ENCODE measurements around the gene CBX8.
"Not testable (repeated sequence)": the region's sequence is repeated elsewhere in the genome, so short reads cannot be mapped to it uniquely, and the experiment has no call there.

The CBX8 gene

DNA sequence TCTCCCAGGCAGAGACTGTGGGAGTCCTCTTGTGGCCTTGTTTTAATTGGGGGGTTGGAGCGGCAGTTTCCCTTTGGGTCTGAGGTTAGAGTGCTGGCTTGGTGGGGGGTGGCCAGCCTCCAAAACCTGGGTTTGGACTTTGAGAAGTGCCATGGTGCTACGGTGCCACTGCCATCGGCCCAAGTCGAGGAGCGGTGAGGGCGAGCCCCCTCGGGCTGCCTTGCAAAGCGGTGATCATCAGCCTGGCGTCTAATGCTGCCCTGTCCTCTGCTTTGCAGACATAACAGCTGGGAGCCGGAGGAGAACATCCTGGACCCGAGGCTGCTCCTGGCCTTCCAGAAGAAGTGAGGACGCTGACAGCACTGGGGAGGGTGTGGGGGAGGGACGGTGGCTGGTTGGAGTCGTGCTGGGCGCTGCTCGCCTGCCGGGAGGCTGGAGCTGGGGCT is 17.8 kb downstream of the CBX8 start:
- no peak for DNase-seq (ENCODE audit: low read depth in 2 of 2)

DNA sequence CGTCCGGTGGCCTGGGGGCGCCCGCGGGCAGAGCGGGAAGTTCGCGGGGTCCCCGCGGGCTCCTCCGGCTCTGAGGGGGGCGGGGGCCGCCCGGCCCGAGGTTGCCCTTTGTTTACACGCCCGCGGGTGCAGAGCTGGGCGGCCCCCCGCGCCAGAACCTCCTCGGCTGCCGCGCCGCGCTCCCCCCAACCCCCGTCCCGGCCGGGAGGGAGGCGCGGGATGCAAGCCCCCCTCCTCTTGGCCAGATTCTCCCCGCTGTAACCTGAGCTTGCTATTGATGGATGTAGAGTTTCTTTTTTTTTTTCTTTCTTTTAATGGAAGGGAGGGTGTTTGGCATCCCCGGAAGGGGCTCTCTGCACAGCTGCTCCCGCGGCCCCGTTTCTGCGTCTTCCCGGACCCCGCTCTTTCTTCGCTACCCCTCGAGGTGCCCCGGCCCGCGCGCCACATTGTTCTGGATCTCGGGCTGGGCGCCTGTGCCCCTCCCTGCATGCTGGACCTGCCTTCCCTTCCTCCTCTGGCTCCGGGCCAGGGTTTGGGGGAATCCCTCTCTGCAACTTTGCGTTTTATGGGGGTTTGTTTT is 18.3 kb downstream of the CBX8 start:
- no peak for DNase-seq (ENCODE audit: low read depth in 2 of 2)

DNA sequence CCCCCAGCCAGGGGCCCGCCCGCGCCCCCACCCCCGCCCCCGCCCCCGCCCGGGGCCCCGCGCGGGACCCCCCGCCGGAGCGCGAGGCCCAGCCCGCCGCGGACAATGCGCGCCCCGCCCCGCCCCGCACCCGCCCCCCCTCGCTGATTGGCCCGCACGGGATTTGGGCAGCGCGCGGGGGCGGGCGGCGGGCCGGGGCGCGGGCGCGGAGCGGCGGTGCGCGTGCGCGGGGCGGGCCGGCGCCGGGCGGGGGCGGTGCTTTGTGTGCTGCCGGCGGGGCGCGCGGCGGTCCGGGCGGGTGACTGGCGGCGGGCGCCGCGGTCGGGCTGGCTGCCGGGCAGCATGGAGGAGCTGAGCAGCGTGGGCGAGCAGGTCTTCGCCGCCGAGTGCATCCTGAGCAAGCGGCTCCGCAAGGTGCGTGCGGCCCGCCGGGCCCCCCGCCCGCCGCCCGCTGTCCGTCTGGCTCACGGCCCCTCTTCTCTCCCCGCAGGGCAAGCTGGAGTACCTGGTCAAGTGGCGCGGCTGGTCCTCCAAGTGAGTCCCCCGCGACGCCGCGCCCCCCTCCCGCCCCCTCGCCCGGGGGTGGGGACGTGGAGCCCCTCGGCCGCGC is 18.9 kb downstream of the CBX8 start, which contains the start of gene CBX2:
Gene CBX2 (plus strand): TSS at position 255 of the 610 bp plus-strand sequence. CDS start 88 bp downstream, at position 343.
- DNase-seq (ENCODE audit: low read depth in 2 of 2), result peak; percentile 52 to 68

DNA sequence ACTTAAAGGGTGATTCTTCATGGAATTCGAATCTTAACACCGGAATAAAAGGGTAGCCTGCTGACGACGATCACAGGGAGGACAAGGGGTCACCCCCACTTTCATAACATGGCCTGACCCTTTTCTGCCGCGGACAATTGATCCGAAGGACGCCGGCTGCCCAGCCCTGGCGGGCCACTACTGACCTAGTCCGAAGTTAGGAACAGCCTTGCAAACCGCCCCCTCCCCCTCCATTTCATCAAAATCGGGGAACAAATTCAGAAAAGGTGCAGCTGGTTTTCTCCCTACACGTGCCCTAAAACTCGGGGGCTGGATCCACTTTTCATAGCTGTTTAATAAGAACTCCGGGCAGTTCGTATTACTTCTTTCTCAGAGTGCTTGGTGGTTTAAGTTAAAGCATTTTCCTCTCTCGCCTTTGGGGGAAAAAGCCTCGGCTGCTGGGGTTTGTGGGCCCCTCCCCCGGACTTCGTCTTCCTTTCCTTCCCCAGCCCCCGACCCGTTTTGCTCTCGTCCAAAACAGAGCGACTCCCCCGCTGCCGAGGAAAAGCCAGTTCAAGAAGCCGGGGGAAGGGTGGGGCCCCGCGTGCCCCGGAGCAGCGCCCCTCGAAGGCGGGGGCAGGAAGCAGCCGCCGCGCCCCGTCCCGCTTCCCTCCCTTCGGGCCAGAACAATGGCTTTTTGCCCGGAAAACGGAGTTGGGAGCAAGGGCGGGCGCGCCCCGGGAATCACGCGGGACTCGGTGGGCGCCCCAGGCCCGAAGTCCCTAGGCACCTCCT is 19.6 kb downstream of the CBX8 start:
- DNase-seq (ENCODE audit: low read depth in 2 of 2), result no peak

DNA sequence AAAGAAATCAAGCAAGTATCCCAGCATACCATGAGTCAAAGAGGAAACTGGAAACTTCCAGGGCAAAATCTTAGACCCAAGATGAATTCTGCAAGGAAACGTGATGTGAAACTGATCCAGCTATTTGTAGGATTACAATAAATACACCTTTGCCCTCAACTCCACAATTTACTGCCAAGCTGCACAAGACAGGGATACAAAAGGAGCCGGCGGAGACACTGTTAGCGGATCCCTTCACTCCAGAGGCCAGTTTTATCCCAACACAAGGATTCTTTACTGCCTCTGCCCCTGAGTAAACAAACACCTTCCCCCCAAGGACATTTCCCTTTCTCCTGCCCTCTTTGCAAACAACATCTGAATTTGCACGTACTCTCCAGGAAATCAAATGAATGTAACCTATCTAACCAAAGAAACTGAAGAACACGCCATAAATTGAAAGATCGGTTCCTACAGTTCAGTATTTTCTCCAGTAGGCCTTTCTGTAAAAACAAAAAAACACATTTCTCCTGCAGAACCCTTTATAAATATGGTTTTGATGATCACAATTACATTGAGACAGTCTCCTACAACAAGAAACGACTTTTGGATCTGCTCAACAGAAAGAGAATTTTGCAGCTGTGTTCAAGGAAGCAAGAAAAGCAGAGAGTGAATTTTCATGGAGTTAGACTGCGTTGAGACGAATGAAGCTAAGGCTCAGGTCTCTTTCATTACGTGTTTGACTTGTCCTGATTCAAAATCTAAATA is 20.3 kb downstream of the CBX8 start:
- no peak for DNase-seq (ENCODE audit: low read depth in 2 of 2)

DNA sequence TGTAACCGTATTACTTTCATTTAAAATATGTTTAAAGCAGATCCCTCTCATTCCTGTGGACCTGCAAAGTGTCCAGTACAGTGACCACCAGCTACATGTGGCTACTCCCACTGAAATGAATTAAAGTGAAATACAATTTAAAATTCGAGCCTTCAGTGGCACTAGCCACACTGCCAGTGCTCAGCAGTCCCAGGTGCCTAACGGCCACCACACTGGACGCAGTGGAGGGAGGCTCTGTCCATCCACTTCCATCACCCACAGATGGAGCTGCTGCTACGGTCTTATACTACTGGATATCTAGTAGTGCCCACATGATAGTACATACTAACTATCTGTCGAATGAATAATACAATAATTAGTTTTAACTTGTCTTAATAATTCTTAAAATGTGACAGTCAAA is 21.2 kb downstream of the CBX8 start:
- no peak for DNase-seq (ENCODE audit: low read depth in 2 of 2)

DNA sequence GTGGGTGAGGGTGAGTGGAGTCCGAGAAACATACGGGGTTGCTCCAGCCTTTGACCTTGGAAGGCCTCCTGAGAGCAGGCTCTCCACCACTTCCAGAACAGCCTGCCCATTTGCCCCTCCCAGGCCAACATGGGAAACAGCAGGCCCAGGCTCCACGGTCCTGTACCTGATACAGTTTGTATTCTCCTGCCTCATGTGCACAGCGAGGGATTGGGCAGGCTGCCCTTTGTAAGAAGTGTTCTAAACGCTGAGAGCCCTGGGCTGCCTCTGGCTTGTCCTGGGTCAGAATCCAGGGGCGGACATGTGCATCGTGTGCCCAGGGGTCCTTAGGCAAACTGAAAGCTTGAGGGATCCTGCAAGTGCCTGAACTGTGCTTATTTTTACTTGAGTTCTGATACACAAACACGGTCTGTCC is 22.3 kb downstream of the CBX8 start:
- no peak for DNase-seq (ENCODE audit: low read depth in 2 of 2)

DNA sequence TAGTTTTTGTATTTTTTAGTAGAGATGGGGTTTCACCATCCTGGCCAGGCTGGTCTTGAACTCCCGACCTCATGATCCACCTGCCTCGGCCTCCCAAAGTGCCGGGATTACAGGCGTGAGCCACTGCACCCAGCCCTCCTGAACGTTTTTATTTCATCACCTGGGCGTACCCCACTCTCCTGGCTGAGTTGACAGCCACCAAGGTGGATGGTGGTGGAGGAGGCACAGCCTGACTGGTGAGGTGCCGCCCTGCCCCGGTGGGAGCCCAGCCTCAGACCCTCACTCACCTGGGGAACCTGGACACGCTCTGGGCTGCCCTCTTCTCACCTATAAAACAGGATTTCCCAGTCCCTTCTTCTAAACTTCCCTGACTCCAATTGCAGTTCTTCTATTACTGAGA is 24.2 kb downstream of the CBX8 start:
- DNase-seq (ENCODE audit: low read depth in 2 of 2), result not testable (repeated sequence)

DNA sequence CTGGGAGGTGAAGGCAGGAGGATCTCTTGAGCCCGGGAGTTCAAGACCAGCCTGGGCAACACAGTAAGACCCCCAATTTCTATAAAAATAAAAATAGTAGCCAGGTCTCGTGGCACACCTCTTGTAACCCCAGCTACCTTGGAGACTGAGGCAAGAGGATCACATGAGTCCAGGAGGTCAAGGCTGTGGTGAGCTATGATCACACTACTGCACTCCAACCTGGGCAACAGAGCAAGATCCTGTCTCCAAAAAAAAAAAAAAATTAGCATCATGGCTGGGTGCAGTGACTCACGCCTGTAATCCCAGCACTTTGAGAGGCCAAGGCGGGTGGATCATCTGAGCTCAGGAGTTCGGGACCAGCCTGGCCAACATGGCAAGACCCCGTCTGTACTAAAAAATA is 25.6 kb downstream of the CBX8 start:
- DNase-seq (ENCODE audit: low read depth in 2 of 2), result no peak

DNA sequence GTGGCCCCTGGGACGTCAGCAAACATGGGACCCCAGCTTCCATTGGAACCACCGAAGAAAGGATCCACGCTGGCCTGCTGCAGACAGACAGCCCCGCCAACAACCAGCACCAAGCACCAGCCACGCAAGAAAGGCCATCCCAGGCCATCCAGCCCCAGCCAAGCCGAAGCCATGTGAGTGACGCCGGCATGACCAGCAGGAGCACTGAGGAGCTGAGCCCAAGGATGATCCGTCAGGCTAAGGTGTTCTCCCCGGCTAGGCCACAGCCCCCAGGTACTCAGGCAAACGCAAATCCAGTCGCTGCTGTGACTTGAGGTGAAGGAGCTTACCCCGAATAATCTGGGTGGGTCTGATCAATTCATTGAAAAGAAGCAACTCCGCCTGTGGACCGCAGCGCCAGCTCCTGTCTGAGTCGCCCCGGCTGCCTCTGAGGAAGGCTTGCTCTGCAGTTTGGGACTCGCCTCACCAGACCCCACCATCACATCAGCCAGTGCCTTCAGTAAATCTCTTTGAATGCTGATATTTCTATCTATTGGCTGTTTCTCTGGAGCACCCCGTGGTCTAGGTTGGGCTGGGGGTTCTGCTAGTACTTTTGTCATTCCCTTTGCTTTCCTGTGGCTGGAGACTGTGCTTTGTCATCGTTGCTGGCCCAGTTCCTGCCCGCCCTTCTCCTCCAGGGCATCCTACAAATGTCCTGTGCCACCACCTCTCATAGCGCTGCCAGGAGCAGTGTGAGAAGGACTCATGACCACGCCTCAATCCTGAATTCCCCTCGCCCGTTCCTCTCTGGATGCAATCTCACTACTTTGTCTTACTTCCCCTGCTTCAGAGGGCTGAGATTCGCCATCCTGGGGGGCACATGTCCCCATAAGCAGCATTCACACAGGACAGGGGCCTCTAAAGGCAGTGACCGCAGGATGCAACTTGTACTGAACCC is 27.0 kb downstream of the CBX8 start:
- DNase-seq (ENCODE audit: low read depth in 2 of 2), result no peak

DNA sequence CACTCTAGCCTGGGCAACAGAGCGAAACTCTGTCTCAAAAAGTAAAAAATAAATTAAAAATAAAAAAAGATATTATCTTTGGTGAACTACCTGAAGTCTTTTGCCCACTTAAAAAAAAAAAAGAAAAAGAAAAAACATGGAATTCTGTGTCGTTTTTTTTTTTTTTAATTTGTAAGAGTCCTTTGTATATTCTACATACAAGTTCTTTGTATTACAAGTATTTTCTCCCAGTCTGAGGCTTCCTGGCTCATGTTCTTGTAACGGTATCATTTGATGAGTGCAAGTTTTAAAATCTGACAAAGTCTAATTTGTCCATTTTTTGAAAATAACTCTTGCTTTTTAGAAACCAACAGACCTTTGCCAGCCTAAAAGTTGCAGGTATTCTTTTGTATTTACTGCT is 31.2 kb downstream of the CBX8 start:
- DNase-seq (ENCODE audit: low read depth in 2 of 2), result no peak

DNA sequence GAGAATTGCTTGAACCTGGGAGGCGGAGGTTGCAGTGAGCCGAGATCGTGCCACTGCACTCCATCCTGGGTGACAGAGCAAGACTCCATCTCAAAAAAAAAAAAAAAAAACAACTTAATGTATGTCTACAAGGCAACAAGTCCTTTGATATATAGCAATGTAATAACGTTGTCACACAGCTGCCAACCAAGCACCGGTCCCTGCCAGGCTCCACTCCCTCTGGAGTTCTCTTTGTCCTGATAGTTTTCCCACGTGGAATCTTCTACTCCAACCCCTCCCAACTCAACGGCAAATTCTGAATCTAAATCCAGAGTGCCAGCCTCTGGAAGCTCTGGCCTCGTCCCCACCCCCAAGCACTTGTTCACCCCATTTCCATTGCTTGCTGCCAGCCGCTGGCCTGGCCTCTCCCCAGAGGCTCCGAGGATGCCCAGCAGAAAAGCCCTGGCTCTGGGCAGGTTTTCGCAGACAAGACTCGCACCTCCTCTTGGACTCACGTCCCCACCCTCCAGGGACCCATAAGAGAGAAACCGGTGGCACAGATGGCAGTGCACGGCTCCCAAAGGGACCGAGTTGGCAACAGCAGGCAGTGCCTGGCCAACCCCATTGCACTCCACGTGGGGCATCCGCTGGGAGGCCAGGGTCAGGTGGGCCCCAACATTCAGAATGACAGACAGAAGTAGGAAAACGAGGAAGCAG is 34.8 kb downstream of the CBX8 start:
- DNase-seq (ENCODE audit: low read depth in 2 of 2), result no peak

DNA sequence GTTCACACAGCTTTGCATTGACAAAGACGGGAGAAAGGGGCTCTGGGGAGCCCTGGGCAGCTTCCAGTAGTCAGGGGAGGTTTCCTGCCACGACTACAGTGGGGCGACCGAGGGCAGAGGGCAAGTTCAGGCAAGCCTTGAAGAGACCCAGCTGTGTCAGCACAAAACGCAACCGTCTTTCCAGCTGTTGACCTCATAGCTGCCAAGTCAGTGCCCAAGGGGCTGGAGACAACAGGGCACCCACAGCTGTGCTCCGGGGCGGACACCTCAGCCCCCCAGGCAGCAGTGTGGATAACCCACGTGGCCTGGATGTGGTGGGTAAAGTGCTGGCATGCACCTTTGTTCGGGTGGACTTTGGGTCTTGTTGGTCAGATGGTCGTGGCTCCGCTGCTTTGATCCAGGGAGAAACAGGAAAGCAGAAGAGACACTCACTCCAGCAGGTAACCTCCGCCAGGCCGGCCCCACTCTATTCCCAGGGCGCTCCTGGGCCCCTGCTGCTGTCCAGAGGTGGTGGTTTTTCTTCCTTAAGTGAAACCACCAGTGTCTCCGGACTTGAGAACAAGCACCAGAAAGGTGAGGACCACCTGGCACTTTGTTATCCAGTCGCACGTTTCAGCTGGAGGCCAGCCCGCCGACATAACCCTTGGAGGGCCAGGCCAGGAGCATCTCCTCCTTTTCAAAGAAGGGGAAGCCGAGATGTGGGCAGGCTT is 36.5 kb downstream of the CBX8 start:
- no peak for DNase-seq (ENCODE audit: low read depth in 2 of 2)

DNA sequence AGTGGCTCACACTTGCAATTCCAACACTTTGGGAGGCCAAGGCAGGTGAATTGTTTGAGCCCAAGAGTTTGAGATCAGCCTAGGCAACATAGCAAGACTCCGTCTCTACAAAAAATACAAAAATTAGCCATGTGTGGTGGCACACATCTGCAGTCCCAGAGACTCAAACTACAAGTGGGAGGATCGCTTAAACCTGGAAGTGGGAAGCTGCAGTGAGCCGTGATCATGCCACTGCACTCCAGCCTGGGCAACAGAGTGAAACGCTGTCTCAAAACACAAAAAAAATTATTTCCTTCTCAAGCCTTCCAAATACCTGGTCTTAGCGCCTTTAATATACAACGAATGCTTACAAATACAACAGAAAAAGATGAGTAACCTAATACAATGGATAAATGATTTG is 38.6 kb downstream of the CBX8 start:
- DNase-seq (ENCODE audit: low read depth in 2 of 2), result no peak

DNA sequence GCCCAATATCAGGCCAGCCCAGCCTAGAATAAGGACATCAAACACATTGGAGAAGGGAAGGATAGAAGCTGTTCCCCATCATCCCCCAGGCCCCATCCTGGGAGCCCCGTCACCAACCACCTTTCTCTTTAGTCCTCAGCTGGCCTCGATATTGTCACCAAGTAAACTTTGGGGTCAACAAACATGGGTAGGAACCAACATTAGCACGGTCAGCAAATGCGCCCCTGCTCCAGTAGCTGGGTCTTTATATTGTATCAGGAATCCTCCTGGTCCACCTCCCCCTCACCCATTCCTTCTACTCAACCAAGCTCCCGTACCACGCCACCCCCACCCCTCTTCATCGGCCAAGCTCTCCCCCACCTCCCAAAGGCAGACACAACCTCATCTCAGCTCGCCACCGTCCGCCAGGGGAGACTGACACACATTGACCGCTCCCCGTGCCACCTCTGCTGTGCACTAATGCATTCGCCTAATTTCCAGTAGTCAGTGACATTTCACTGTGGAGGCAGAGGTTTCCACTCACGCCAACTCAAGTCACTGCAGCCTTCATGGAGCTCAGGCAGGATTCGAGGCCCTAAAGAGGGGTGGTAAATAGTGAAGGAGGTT is 39.6 kb downstream of the CBX8 start:
- DNase-seq (ENCODE audit: low read depth in 2 of 2), result no peak

DNA sequence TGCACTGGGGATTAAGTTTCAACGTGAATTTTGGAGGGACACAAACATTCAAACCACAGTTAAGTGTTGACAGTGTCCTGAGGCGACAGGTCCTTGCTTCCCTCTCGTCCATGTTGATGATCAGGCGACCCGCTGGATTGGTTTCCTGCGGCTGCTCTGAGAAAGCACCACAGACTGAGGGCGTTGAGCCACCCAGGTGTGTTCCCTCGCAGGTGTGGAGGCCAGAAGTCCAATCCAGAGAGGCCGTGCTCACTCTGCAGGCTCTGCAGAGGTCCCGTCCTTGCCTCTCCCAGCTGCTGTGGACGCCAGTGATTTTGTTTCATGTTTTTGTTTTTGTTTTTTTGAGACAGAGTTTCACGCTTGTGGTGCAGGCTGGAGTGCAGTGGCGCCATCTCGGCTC is 41.3 kb downstream of the CBX8 start:
- DNase-seq (ENCODE audit: low read depth in 2 of 2), result no peak

DNA sequence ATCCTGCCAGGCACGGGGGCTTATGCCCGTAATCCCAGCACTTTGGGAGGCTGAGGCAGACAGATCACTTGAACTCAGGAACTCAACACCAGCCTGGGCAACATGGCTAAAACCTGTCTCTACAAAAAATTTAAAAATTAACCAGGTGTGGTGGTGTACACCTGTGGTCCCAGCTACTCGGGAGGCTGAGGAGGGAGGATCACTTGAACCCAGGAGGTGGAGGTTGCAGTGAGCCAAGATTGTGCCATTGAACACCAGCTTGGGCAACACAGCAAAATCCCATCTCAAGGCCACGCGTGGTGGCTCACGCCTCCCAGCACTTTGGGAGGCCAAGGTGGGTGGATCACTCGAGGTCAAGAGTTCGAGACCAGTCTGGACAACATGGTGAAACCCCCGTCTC is 42.0 kb downstream of the CBX8 start:
- DNase-seq (ENCODE audit: low read depth in 2 of 2), result not testable (repeated sequence)

DNA sequence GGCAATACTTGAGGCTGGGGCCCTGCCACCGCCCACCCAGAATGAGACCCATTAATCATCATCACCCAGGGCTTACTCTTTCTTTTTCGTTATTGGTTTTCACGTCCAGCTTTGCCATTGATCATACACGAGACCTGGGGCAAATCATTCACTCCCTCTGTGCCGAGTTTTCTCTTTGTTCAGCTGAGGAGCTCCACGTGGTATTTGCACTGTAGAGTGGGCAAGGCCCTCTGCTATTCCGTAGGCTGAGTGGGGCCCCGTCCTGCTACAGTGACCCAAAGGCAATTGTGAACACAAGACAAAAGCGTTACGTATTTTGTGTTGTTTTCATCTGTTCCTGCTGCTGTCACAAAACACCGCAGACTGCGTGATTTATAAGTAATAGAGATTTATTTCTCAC is 42.5 kb downstream of the CBX8 start:
- DNase-seq (ENCODE audit: low read depth in 2 of 2), result no peak

DNA sequence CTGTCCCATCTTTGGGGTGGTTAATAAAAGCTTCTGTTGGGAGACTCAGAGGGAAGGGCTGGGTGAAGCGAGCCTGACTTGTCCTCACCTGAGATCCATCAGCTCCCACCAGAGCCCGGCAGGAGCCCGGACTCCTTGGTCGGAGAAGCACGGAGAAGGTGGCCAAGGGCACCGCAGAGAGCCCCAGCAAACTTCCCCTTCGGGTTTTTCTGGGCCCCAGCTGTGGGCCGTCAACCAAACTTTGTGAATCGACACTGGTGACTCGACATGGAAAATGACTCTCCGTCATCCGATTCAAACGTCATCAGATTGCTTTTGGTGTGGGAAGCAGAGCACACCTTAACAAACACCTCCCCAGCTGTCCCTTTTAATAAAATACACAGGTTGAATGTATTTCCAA is 44.7 kb downstream of the CBX8 start:
- DNase-seq (ENCODE audit: low read depth in 2 of 2), result no peak

Data from activated CD8-positive, alpha-beta memory T cell treated with anti-CD3 and anti-CD28 coated beads for 4 hours (primary cell).